OCI-LY3 (cell line): ENCODE measurements around the gene RNF113B.
A peak's percentile ranks its signal among the peaks of the same experiment; 100 is the strongest.

Source experiments
- H2AFZ ChIP-seq: fragments of 200-600, 300-600 bp; shearing (Covaris generic); 2 replicates; pipeline ENCODE4 v1.6.0; 2014; ENCODE audit warnings: antibody characterized with exemption, low read depth, low read length
- H3K27ac ChIP-seq: fragments of 200-600, 300-600 bp; sonication (generic); 2 replicates; pipeline ENCODE4 v1.5.1; 2014; ENCODE audit warnings: mild to moderate bottlenecking, low read length, moderate library complexity, mixed read lengths
- H3K27me3 ChIP-seq: fragments of 200-600, 300-600 bp; sonication (generic); 2 replicates; pipeline ENCODE4 v1.6.1; 2014; ENCODE audit warnings: low read depth, low read length, mixed read lengths
- H3K36me3 ChIP-seq: fragments of 200-600, 300-600 bp; sonication (generic); replicated peaks from 2 replicates; pipeline ENCODE3; 2014; ENCODE audit warnings: low read depth, low read length, mixed read lengths
- H3K4me1 ChIP-seq: fragments of 300-600, 200-600 bp; sonication (generic); 2 replicates; pipeline ENCODE4 v1.6.1; 2014; ENCODE audit warnings: low read length, mixed read lengths
- H3K4me2 ChIP-seq: fragments of 200-600, 300-600 bp; sonication (generic); 2 replicates; pipeline ENCODE4 v1.6.1; 2014; ENCODE audit warnings: low read length, mixed read lengths
- H3K4me3 ChIP-seq: fragments of 300-600, 200-600 bp; sonication (generic); 2 replicates; pipeline ENCODE4 v1.5.1; 2014; ENCODE audit warnings: antibody characterized with exemption, mild to moderate bottlenecking, low read length, moderate library complexity
- H3K79me2 ChIP-seq: fragments of 300-600, 200-600 bp; shearing (Covaris generic); 2 replicates; pipeline ENCODE4 v1.6.1; 2014; ENCODE audit warnings: mild to moderate bottlenecking, low read length, mixed read lengths
- H3K9ac ChIP-seq: fragments of 300-600, 200-600 bp; shearing (Covaris generic); 2 replicates; pipeline ENCODE4 v1.6.0; 2014; ENCODE audit warnings: mild to moderate bottlenecking, low read length, moderate library complexity
- H3K9me3 ChIP-seq: fragments of 200-600, 300-600 bp; shearing (Covaris generic); 2 replicates; pipeline ENCODE4 v1.6.1; 2014; ENCODE audit warnings: low read length, mixed read lengths; ENCODE audit not compliant: insufficient read depth
- H4K20me1 ChIP-seq: fragments of 200-600, 300-600 bp; sonication (generic); 2 replicates; pipeline ENCODE4 v1.6.1; 2016; ENCODE audit warnings: low read length, mixed read lengths; ENCODE audit not compliant: insufficient read depth
- EZH2phosphoT487 ChIP-seq: fragments of 200-600 bp; shearing (Covaris generic); IDR thresholded peaks from 2 replicates; pipeline ENCODE4 v1.6.1; 2018; ENCODE audit warnings: antibody characterized with exemption, mixed run types, low read depth
- TF ChIP-seq, protein P1 (sequence below): fragments of 200-600, 300-600 bp; sonication (generic); IDR thresholded peaks from 2 replicates; pipeline ENCODE4 v1.5.1; 2014; ENCODE audit warnings: antibody characterized with exemption, low read length, low read depth

The RNF113B gene

DNA sequence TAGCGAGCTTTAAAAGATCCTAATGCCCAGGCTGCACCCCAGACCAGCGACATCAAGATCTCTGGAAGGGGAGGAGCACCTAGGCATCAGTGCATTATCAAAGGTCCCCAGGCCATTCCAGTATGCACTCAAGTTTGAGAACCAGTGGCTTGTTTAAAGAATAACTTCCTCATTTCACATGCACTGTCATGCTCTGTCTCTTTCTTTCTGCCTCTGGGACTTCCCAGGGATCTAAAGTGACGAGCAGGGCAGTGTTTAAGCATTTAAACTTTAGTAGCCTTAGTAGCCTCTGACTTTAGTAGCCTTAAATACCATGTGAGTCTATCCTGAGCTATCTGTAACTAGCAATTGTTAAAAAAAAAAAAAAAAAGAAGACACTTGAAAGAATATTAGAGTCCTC lies 43.1 kb downstream of the RNF113B start:
- H3K27ac ChIP-seq: no peak overlapping the region
- peak overlapping the region; percentile 8; the same call in 1 of the 2 replicates for H3K9ac ChIP-seq

DNA sequence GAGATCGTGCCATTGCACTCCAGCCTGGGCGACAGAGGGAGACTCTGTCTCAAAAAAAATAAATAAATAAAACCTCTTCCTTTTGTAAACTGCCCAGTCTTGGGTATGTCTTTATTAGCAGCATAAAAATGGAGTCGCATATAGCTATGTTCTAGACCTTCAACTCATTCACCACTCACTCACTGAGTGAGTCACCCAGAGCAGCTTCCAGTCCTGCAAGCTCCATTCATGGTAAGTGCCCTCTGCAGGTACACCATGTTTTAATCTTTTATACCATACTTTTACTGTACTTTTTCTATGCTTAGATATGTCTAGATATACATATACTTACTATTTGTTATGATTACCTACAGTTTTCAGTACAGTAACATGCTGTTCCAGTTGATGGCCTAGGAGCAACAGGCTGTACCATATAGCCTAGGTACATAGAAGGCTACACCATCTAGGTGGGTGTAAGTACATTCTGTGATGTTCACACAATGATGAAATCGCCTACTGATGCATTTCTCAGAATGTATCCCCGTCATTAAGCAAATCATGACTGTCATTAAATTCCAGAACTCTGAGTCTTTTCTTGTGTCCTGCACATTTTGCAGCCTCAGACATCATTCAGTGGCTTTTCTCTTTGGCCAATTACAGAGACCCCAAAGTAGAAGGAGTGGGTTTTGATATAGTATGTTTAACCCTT lies 47.9 kb downstream of the RNF113B start:
- no peak overlapping the region for H3K4me3 ChIP-seq
- TF ChIP-seq, protein P1, sequence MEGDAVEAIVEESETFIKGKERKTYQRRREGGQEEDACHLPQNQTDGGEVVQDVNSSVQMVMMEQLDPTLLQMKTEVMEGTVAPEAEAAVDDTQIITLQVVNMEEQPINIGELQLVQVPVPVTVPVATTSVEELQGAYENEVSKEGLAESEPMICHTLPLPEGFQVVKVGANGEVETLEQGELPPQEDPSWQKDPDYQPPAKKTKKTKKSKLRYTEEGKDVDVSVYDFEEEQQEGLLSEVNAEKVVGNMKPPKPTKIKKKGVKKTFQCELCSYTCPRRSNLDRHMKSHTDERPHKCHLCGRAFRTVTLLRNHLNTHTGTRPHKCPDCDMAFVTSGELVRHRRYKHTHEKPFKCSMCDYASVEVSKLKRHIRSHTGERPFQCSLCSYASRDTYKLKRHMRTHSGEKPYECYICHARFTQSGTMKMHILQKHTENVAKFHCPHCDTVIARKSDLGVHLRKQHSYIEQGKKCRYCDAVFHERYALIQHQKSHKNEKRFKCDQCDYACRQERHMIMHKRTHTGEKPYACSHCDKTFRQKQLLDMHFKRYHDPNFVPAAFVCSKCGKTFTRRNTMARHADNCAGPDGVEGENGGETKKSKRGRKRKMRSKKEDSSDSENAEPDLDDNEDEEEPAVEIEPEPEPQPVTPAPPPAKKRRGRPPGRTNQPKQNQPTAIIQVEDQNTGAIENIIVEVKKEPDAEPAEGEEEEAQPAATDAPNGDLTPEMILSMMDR: no peak
- TF ChIP-seq EZH2phosphoT487: no peak
- no peak overlapping the region for H3K27ac ChIP-seq
- no peak overlapping the region for H2AFZ ChIP-seq
- H3K9me3 ChIP-seq: no peaks in the 10 kb centered on the region
- no peaks in the 10 kb centered on the region for H4K20me1 ChIP-seq
- no peaks in the 10 kb centered on the region for H3K79me2 ChIP-seq
- no peaks in the 10 kb centered on the region for H3K27me3 ChIP-seq
- H3K36me3 ChIP-seq: no peaks in the 10 kb centered on the region
- no peak overlapping the region for H3K4me2 ChIP-seq
- peaks cover 10% of the 10 kb centered on the region for H3K4me1 ChIP-seq
- H3K9ac ChIP-seq: no peak overlapping the region

More for the DNA sequence above, 43.1 kb downstream of the RNF113B start:
- Histone ChIP-seq H3K4me1 (peaks cover 25% of the 10 kb centered on the region), H3K79me2 (no peaks in the 10 kb centered on the region), H3K9me3 (no peaks in the 10 kb centered on the region), H3K27me3 (peaks cover 12% of the 10 kb centered on the region; the same call in 1 of the 2 replicates), H3K4me3 (peak overlapping the region; percentile 18; the same call in 1 of the 2 replicates), H4K20me1 (no peaks in the 10 kb centered on the region), H3K4me2 (peak overlapping the region; percentile 65), H2AFZ (peak overlapping the region; percentile 62; the same call in 1 of the 2 replicates), H3K36me3 (no peaks in the 10 kb centered on the region)
- TF ChIP-seq EZH2phosphoT487: no peak
